ENCODE data around the gene TSHZ2. TPM values are rescaled to one million over a fixed set of nuclear protein-coding genes. Genes with fewer than 3 reads are reported as not detected.

Gene TSHZ2
- polyA plus RNA-seq, 1 donor from 2014 or later = 0.73 TPM

DNA sequence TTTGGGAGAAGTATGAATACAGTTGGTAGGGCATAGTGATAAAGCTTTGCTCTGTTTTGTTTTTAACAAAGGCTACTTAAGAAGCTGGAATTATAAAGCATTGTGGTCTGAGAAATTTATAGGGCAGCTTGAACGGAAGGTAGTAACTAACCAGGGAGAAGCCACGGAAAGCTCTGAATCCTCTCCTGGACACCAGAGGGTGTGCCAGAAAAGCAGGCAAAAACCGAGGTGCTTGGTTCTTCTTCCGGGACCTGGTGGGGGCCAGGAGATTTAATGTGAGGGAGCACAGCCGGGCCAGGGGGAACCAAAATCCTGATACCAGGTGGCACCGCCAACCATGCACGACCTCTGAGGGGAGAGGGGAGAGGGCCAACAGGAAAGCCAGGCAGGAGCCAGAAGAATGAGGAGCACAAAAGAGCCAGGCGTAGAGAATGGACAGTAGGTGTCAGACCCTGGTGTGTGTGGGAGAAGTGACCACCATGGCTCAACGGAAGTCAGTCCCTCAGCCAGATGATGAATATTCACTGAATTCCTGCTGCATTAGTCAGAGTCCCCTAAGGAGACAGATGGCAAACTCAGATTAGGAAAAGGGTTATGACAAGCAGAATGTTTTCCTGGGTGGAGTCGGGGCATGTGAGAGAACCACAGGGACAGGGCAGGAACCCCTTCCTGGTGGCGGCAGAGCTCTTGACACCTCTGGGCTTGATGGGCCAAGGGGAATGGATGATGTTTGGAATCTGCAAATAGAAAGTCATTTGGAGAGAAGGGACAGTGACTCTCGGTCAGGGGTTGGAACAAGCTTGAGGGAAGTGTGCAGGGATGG, 359.2 kb downstream of the TSHZ2 start:
- Mint-ChIP-seq H3K27me3 (peaks cover 2% of the 10 kb centered on the region), H3K4me3 (no peak overlapping the region), H3K36me3 (peaks cover 3% of the 10 kb centered on the region), H3K9me3 (peaks cover 0 to 6% (median 0%) of the 10 kb centered on the region in 3 donors), H3K27ac (no peak overlapping the region), H3K4me1 (no peaks in the 10 kb centered on the region)

DNA sequence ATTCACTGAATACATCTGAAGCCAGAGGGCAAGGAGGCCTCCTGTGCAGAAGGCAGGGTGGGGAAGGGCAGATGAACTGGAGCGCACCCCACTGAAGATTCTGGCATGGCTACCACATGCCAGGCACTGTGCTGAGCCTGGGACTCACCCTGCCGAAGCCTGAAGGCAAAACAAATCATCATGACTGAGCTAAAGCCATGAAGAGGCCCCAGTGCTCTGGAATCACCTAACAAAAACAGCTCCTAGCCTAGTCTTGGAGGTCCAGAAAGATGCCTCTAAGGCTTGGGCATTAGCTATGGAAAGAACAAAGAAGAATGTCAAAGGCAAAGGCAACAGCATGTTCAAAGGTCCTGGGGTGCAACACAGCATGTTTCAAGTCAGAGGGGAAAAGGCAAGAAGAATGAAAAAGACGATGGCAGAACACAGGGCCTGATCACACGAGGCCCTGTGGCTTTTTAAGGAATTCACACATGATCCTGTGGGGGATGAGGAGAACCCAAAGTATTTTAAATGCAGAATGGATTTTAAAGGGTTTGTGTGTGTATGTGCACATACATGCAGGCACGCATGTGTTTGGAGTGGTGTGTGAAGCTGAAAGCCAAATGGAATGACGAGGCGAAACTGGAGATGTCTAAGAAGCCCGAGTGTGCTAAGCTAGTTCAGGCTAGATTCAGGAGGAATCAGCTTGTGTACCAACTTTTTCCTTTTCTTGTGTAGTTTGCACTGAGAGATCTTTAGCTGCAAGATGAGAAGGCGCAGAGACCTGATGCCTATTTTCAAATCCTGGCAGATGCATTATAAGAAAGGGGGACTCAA, 360.1 kb downstream of the TSHZ2 start:
- peak overlapping the region in 1 of 3 donors; percentile 66 for H3K27ac Mint-ChIP-seq
- peaks cover 3% of the 10 kb centered on the region for H3K36me3 Mint-ChIP-seq
- peaks cover 2% of the 10 kb centered on the region for H3K27me3 Mint-ChIP-seq
- H3K4me3 Mint-ChIP-seq = no peak overlapping the region
- peaks cover 0 to 6% (median 0%) of the 10 kb centered on the region in 3 donors for H3K9me3 Mint-ChIP-seq
- no peaks in the 10 kb centered on the region for H3K4me1 Mint-ChIP-seq

DNA sequence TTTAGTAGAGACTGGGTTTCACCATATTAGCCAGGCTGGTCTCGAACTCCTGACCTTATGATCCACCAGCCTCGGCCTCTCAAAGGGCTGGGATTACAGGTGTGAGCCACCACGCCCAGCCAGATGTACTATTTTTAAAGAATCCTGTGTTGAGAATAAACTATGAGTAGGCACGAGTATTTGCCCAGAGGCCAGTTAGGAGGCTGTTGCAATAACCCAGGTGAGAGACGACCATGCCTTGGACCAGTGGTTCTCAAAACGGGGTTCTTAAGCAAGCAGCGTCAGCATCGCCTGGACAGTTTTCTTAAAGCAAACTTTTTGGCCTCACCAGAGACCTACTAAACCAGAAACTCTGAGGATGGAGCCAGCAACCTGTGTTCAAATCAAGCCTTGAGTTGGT, 362.7 kb downstream of the TSHZ2 start:
- Mint-ChIP-seq H3K36me3 (peaks cover 3% of the 10 kb centered on the region), H3K4me1 (no peaks in the 10 kb centered on the region), H3K27ac (no peak overlapping the region), H3K27me3 (peaks cover 2% of the 10 kb centered on the region), H3K9me3 (peaks cover 0 to 6% (median 0%) of the 10 kb centered on the region in 3 donors), H3K4me3 (no peak overlapping the region)

DNA sequence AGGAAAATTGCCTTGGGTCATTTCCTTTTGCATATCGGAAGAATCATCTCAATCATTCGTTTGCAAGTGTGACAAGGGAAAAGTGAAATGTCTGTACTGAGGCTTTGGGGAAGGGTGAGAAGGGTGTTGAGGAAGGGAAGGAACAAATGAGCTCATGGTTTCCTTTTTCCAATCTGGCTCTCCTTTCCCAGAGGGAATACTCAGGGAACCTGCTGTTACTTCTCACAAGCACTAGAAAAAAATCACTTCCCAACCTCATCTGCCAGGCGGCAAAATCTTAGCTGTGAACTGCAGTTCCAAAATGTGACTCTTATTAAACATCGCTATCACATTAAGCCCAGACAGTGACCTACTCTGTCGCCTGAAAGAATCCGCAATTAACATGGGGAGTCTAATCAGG, 363.4 kb downstream of the TSHZ2 start:
- no peak overlapping the region for H3K4me3 Mint-ChIP-seq
- no peaks in the 10 kb centered on the region for H3K4me1 Mint-ChIP-seq
- H3K27me3 Mint-ChIP-seq = peaks cover 2% of the 10 kb centered on the region
- H3K36me3 Mint-ChIP-seq = peaks cover 3% of the 10 kb centered on the region
- peaks cover 0 to 6% (median 0%) of the 10 kb centered on the region in 3 donors for H3K9me3 Mint-ChIP-seq
- H3K27ac Mint-ChIP-seq = no peak overlapping the region

DNA sequence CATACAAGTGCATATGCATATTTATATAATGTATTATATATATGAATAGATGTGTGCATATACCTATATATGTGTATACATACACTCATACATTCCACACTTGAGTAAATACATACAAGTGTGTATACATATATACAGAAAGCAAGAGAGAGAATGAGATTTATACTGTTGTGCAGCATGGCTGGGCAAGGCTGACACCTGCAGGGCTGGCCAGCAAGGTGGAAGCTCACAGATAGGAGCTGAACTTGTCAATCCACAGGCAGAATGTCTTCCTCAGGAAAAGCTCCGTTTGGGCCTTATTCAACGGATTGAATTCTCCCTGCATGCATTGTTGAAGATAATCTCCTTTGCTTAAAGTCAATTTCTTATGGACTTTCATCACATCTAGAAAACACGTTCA, 364.7 kb downstream of the TSHZ2 start:
- H3K4me3 Mint-ChIP-seq = no peak overlapping the region
- H3K27ac Mint-ChIP-seq = no peak overlapping the region
- H3K4me1 Mint-ChIP-seq = no peaks in the 10 kb centered on the region
- peaks cover 0 to 4% (median 0%) of the 10 kb centered on the region in 3 donors for H3K9me3 Mint-ChIP-seq
- peaks cover 3% of the 10 kb centered on the region for H3K36me3 Mint-ChIP-seq
- peaks cover 2% of the 10 kb centered on the region for H3K27me3 Mint-ChIP-seq

DNA sequence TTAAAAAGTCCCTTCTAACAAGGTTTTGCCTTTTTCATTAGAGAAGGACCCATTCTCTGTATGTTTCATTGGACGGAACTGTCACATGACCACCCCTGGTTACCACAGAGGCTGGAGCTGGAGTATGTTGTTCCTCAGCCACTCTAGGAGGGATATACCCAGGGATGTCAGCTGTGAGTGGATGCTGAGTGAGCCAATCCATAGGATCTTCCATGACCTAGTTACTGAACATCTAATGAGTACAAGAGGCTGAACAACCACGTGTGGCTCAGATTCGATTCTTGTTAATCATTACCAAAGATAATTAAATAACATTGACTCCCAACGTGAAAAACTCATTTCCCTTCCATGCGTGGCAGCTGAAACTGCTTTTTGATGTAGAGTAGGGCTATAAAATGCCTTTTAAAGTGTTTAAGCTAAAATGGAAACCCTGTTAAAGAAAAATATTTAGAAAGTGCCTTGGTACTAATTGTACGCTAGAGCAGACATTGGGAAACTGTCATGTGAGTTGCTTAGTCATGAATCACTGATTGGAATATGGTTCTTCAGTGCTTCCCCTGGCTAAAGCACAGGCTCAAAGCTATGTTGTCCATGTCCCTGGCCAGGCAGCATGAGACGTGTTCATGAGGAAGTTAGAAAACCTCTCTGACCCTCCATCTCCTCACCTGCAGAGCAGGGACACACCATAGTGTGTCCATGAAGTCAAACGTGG, 365.4 kb downstream of the TSHZ2 start:
- Mint-ChIP-seq H3K4me1 (no peaks in the 10 kb centered on the region), H3K9me3 (peaks cover 0 to 4% (median 0%) of the 10 kb centered on the region in 3 donors), H3K4me3 (no peak overlapping the region), H3K36me3 (no peaks in the 10 kb centered on the region), H3K27ac (no peak overlapping the region), H3K27me3 (no peaks in the 10 kb centered on the region)

DNA sequence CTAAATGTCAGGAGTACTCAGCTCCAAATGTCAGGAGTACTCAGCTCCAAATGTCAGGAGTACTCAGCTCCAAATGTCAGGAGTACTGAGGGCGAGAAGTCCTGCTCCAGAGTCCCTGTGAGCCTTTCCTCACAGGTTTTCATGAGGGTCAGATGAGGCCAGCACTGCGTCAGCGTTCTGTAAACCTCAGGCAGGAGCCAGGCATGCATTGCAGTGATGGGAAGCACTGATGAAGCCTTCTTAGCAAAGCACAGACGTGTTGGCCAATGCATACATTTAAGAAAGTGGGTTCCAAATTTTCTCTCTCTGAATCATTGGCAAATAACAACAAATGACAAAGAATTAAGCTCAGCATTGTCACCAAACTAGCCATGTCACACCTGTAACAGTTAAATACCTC, 366.6 kb downstream of the TSHZ2 start:
- no peak overlapping the region for H3K27ac Mint-ChIP-seq
- H3K9me3 Mint-ChIP-seq = no peaks in the 10 kb centered on the region
- H3K4me1 Mint-ChIP-seq = no peaks in the 10 kb centered on the region
- H3K4me3 Mint-ChIP-seq = no peak overlapping the region
- no peaks in the 10 kb centered on the region for H3K36me3 Mint-ChIP-seq
- H3K27me3 Mint-ChIP-seq = no peaks in the 10 kb centered on the region

DNA sequence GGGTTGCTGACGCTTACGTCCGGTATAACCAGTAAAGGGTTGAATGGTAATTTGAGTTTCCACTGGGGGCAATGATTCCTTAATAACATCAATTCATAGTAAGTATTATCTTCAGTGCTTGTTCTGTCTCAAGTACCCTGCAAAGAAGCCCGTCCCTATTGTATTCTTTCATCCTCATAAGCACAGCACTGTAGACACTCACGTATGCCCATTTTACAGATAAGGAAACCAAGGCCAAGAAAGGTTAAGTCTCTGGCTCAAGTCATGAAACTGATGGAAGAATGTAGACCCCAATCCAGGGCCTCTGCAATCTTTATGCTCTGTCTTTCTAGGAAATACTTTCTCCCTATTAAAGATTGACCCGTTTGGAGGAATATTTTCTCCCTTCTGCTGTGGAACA, 370.3 kb downstream of the TSHZ2 start:
- Mint-ChIP-seq H3K9me3 (no peaks in the 10 kb centered on the region), H3K4me3 (no peak overlapping the region), H3K27me3 (peaks cover 2% of the 10 kb centered on the region), H3K4me1 (no peaks in the 10 kb centered on the region), H3K36me3 (no peaks in the 10 kb centered on the region), H3K27ac (no peak overlapping the region)

DNA sequence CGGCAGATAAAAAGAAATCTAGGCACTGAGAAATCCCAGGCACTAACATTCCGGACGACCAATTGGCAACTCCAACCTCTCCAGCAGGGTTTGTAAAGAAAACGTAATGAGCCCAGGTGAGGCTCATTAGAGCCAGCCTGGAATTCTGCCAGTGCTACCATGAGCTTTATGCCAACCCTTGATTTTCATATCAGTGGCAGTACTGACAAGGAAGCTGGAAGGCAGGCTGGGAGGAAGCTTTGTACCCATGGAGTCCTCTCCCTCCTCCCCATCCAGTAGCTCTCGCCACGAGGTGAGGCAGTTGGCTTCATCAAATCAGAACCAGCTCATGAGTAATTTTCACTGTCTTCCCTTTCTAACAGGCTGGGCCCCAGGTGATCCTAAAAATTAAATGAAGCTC, 371.3 kb downstream of the TSHZ2 start:
- Mint-ChIP-seq H3K27ac (no peak overlapping the region), H3K9me3 (no peaks in the 10 kb centered on the region), H3K4me1 (no peaks in the 10 kb centered on the region), H3K36me3 (no peaks in the 10 kb centered on the region), H3K4me3 (no peak overlapping the region), H3K27me3 (peaks cover 3% of the 10 kb centered on the region)

DNA sequence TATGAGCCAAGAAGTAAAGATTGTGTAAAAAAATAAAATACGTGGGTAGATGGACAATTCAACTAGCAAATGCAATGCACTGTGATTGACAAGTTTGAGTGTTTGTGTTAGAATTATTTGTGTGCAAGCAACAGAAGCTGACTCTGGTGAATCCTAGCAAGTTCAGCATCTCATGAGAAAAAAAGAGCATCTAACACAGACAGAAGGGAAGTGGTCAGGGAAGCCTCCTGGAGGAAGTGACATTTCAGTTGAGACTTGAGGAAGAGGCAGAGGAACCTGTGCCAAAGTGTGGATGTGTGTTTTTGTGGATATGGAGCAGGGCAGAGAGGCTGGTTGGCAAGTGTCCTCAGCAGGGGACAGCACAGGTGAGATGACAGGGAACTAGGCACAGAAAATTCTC, 372.7 kb downstream of the TSHZ2 start:
- no peaks in the 10 kb centered on the region for H3K9me3 Mint-ChIP-seq
- peak overlapping the region in 1 of 3 donors; percentile 1 for H3K27ac Mint-ChIP-seq
- no peaks in the 10 kb centered on the region for H3K4me1 Mint-ChIP-seq
- H3K4me3 Mint-ChIP-seq = peak overlapping the region in 1 of 4 donors; percentile 19
- peaks cover 3% of the 10 kb centered on the region for H3K27me3 Mint-ChIP-seq
- H3K36me3 Mint-ChIP-seq = no peaks in the 10 kb centered on the region

DNA sequence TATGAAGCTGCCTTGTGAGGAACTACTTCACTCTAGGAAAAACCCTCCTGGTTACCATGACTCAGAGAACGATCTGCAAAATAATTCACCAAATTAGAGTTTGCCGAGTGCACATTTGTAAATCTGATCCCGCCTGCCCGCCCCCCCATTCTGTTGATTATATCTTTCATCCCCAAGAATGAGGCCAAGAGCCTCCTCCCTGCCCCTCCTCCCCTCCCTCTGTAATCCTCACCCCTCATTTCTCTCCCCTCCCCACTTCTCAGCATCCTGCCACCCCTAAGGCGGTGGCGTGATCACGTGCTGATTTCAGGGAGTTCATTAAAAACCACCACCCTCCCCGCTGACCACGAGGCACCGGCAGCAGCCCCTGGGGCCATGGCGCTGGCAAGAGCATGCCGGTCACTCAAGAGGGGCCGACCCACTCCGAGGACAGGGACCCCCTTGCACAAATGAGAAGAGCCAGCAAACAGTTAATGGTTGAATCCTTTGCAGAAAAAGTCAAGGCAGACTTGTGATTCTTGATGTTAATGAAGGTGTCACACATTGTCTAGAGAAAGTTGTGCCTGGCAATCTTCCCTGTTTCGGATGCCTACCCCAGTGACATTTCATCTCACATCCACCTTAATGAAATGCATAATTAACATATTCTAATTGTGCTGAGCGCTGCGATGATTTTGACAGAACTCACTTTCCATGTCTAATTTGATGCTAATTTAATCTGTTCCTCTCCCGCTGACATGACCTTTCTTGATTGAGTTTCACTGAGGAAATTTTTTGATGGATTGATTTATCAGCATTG, 373.6 kb downstream of the TSHZ2 start:
- Mint-ChIP-seq H3K4me3 (no peak overlapping the region), H3K27me3 (peaks cover 3% of the 10 kb centered on the region), H3K36me3 (no peaks in the 10 kb centered on the region), H3K9me3 (no peaks in the 10 kb centered on the region), H3K4me1 (no peaks in the 10 kb centered on the region), H3K27ac (no peak overlapping the region)

DNA sequence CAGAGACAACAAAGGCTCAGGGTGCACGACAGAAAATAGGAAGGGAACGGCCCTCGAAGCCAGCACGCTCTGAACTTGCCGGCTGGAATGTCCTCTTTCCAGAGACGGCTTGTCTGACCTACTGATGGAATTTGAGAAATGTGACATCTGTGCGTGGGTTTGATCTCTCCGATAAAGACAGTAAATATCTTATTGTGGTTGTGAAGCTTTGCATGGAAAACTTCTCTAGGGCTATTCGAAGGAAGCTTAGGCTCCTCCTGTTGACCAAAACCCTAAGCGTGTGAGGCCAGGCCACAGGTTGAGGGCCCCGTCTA, 374.1 kb downstream of the TSHZ2 start:
- H3K4me1 Mint-ChIP-seq = no peaks in the 10 kb centered on the region
- no peaks in the 10 kb centered on the region for H3K36me3 Mint-ChIP-seq
- H3K27me3 Mint-ChIP-seq = peaks cover 3% of the 10 kb centered on the region
- H3K27ac Mint-ChIP-seq = no peak overlapping the region
- H3K4me3 Mint-ChIP-seq = no peak overlapping the region
- no peaks in the 10 kb centered on the region for H3K9me3 Mint-ChIP-seq

DNA sequence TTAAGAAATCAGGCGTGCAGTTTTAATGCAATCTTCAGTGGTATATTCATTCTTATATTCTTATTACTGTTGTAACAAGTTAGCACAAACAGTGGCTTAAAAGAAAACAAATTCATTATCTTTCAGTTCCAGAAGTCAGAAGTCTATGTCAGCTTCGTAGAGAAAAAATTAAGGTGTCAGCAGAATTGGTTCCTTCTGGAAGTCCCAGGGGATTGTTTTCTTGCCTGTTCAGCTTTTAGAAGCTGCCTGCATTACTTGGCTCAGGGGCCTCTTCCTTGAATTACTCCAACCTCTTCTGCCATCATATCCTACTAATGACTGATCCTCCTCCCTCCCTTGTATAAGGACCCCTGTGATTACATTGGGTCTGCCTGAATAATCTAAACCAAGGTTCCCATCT, 377.6 kb downstream of the TSHZ2 start:
- Mint-ChIP-seq H3K9me3 (peaks cover 0 to 2% (median 0%) of the 10 kb centered on the region in 3 donors), H3K4me3 (no peak overlapping the region), H3K27me3 (peaks cover 4% of the 10 kb centered on the region), H3K36me3 (no peaks in the 10 kb centered on the region), H3K27ac (no peak overlapping the region), H3K4me1 (no peaks in the 10 kb centered on the region)

DNA sequence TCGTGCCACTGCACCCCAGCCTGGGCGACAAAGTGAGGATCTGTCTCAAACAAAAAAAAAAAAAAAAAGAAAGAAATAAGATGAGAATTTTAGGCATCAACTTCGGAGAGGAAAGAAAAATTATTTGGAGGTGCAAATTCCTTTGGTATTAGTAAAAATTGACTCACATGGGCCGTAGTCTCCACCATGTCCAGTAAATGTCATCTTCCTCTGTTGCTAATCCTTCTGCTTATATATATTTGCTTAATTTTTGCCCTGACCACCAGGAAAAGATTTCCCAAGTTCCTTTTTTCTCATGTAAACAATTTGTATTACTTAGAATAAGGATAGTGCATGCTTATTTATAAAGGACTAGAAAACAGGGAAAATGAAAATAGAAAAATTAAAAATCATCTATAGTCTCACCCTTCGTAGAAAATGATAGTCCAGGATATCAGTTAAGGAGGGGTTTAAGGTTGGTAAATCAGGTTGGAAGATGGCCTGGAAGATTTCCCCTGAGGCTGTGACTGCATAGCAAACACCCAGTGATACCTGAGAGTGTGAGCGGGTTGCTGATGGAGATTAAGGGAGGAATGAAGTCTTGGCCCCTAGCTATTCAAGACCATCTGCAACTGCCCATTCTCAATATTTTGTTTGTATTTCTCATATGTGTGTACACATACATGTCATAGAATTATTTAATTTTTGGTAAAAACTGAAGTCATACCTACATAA, 380.7 kb downstream of the TSHZ2 start:
- Mint-ChIP-seq H3K27ac (no peak overlapping the region), H3K27me3 (peaks cover 1% of the 10 kb centered on the region), H3K4me3 (no peak overlapping the region), H3K36me3 (peaks cover 3% of the 10 kb centered on the region), H3K9me3 (peaks cover 0 to 20% (median 3%) of the 10 kb centered on the region in 3 donors), H3K4me1 (no peaks in the 10 kb centered on the region)
